ENCODE results near the gene TSC2.
"Not testable (repeated sequence)": the region's sequence is repeated elsewhere in the genome, so short reads cannot be mapped to it uniquely, and the experiment has no call there.

Gene TSC2

DNA sequence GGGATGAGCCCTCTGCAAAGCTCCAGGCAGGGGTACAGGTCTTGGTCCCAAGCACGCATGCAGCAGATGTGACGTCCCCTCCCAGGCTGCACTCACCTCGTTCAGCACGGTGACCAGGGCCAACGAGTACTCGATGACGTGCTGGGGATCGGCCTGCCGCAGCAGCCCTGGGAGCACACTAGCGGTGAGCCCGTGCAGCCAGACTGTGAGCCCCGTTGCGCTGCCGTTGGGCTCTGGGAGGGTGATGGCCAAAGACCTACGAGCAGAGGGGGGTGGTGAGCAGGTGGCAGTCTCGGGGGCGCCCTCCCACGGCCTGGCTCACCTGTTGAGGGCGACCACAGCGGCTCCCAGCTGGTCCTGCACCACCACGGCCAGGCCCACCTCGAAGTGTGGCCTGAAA, 58.0 kb downstream of the TSC2 start:
- not testable (repeated sequence) for H3K27me3 ChIP-seq (ENCODE audit: low read depth, low read length); H3K27ac ChIP-seq (ENCODE audit: low read length); H3K4me1 ChIP-seq (ENCODE audit: control insufficient read depth in 1 of 2, insufficient read depth in 2 of 2, low read length in 2 of 2); H3K4me3 ChIP-seq (ENCODE audit: low read depth in 1 of 2, low read length in 2 of 2); H3K9me3 ChIP-seq (ENCODE audit: control insufficient read depth in 1 of 2, low read length in 2 of 2)
- peaks cover 0 to 56% of the 10 kb centered on the region in 2 donors for H3K36me3 ChIP-seq (ENCODE audit: control insufficient read depth in 1 of 2, insufficient read depth in 2 of 2, low read length in 2 of 2)

- not testable (repeated sequence) for H3K9me3 ChIP-seq (ENCODE audit: control insufficient read depth in 1 of 2, low read length in 2 of 2)
Measured at GRCh38 chr16:2106211-2106610, 58.4 kb downstream of the TSC2 start.

GRCh38 chr16:2107121-2107790, 59.5 kb downstream of the TSC2 start:
- not testable (repeated sequence) for H3K27ac ChIP-seq (ENCODE audit: low read length); H3K4me1 ChIP-seq (ENCODE audit: control insufficient read depth in 1 of 2, insufficient read depth in 2 of 2, low read length in 2 of 2); H3K9me3 ChIP-seq (ENCODE audit: control insufficient read depth in 1 of 2, low read length in 2 of 2); H3K4me3 ChIP-seq (ENCODE audit: low read depth in 1 of 2, low read length in 2 of 2); H3K27me3 ChIP-seq (ENCODE audit: low read depth, low read length)
- H3K36me3 ChIP-seq (ENCODE audit: control insufficient read depth in 1 of 2, insufficient read depth in 2 of 2, low read length in 2 of 2), result peaks cover 0 to 70% of the 10 kb centered on the region in 2 donors

More at GRCh38 chr16:2106211-2106610, 58.4 kb downstream of the TSC2 start:
- H3K27me3 ChIP-seq (ENCODE audit: low read depth, low read length); H3K27ac ChIP-seq (ENCODE audit: low read length); H3K4me1 ChIP-seq (ENCODE audit: control insufficient read depth in 1 of 2, insufficient read depth in 2 of 2, low read length in 2 of 2); H3K4me3 ChIP-seq (ENCODE audit: low read depth in 1 of 2, low read length in 2 of 2): not testable (repeated sequence)
- H3K36me3 ChIP-seq (ENCODE audit: control insufficient read depth in 1 of 2, insufficient read depth in 2 of 2, low read length in 2 of 2), result peaks cover 0 to 61% of the 10 kb centered on the region in 2 donors

GRCh38 chr16:2107791-2108125, 60.0 kb downstream of the TSC2 start:
- H3K27ac ChIP-seq (ENCODE audit: low read length); H3K4me3 ChIP-seq (ENCODE audit: low read depth in 1 of 2, low read length in 2 of 2); H3K27me3 ChIP-seq (ENCODE audit: low read depth, low read length); H3K4me1 ChIP-seq (ENCODE audit: control insufficient read depth in 1 of 2, insufficient read depth in 2 of 2, low read length in 2 of 2); H3K9me3 ChIP-seq (ENCODE audit: control insufficient read depth in 1 of 2, low read length in 2 of 2): not testable (repeated sequence)
- H3K36me3 ChIP-seq (ENCODE audit: control insufficient read depth in 1 of 2, insufficient read depth in 2 of 2, low read length in 2 of 2), result peaks cover 0 to 67% of the 10 kb centered on the region in 2 donors

DNA sequence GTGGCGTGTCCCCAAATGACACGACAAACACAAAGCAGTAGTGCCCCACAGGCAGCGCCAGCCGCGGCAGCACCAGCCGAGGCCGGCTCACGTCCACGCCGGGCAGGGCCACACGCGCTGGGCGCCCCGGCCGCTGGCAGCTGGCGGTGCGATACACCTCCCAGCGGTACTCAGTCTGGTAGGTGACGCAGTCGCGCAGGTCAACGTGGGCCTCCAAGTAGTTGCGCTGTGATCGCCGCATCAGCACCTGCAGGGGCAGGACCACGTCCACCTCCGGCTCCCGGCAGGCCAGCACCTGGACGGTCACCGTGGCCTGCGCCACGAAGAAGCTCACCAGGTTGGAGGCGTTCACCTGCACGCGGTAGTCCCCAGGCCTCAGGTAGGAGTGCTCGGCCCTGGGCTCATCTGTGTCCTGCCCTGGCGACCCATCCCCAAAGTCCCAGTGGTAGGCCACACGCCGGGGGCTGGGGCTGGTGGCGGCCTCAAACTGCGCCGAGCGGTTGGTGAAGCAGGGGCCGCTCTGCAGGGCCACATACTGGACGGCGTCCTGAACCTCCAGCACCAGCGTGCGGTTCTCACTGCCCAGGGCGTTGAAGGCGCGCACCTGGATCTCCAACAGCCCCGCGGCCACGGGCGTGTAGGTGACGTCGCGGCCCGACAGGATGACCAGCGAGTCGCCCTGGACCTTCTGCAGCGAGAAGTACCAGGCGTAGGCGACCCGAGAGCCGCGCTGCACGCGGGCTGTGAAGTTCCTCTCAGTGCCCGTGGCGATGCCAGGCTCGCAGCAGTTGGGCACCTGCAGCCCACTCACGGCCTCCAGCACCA, 60.9 kb downstream of the TSC2 start:
- not testable (repeated sequence) for H3K4me1 ChIP-seq (ENCODE audit: control insufficient read depth in 1 of 2, insufficient read depth in 2 of 2, low read length in 2 of 2); H3K9me3 ChIP-seq (ENCODE audit: control insufficient read depth in 1 of 2, low read length in 2 of 2); H3K27ac ChIP-seq (ENCODE audit: low read length); H3K4me3 ChIP-seq (ENCODE audit: low read depth in 1 of 2, low read length in 2 of 2); H3K27me3 ChIP-seq (ENCODE audit: low read depth, low read length)
- peaks cover 0 to 62% of the 10 kb centered on the region in 2 donors for H3K36me3 ChIP-seq (ENCODE audit: control insufficient read depth in 1 of 2, insufficient read depth in 2 of 2, low read length in 2 of 2)

- not testable (repeated sequence) for H3K27ac ChIP-seq (ENCODE audit: low read length); H3K4me3 ChIP-seq (ENCODE audit: low read depth in 1 of 2, low read length in 2 of 2); H3K9me3 ChIP-seq (ENCODE audit: control insufficient read depth in 1 of 2, low read length in 2 of 2); H3K27me3 ChIP-seq (ENCODE audit: low read depth, low read length); H3K4me1 ChIP-seq (ENCODE audit: control insufficient read depth in 1 of 2, insufficient read depth in 2 of 2, low read length in 2 of 2)
- H3K36me3 ChIP-seq (ENCODE audit: control insufficient read depth in 1 of 2, insufficient read depth in 2 of 2, low read length in 2 of 2), result peaks cover 0 to 68% of the 10 kb centered on the region in 2 donors
Measured at GRCh38 chr16:2109271-2109580, 61.4 kb downstream of the TSC2 start.

- H3K27me3 ChIP-seq (ENCODE audit: low read depth, low read length); H3K9me3 ChIP-seq (ENCODE audit: control insufficient read depth in 1 of 2, low read length in 2 of 2); H3K4me3 ChIP-seq (ENCODE audit: low read depth in 1 of 2, low read length in 2 of 2); H3K27ac ChIP-seq (ENCODE audit: low read length); H3K4me1 ChIP-seq (ENCODE audit: control insufficient read depth in 1 of 2, insufficient read depth in 2 of 2, low read length in 2 of 2): not testable (repeated sequence)
- H3K36me3 ChIP-seq (ENCODE audit: control insufficient read depth in 1 of 2, insufficient read depth in 2 of 2, low read length in 2 of 2), result peaks cover 0 to 72% of the 10 kb centered on the region in 2 donors
Measured at GRCh38 chr16:2109872-2110271, 62.1 kb downstream of the TSC2 start.

- peaks cover 0 to 67% of the 10 kb centered on the region in 2 donors for H3K36me3 ChIP-seq (ENCODE audit: control insufficient read depth in 1 of 2, insufficient read depth in 2 of 2, low read length in 2 of 2)
- not testable (repeated sequence) for H3K27me3 ChIP-seq (ENCODE audit: low read depth, low read length); H3K27ac ChIP-seq (ENCODE audit: low read length); H3K9me3 ChIP-seq (ENCODE audit: control insufficient read depth in 1 of 2, low read length in 2 of 2); H3K4me1 ChIP-seq (ENCODE audit: control insufficient read depth in 1 of 2, insufficient read depth in 2 of 2, low read length in 2 of 2); H3K4me3 ChIP-seq (ENCODE audit: low read depth in 1 of 2, low read length in 2 of 2)
Measured at GRCh38 chr16:2110332-2111008, 62.7 kb downstream of the TSC2 start.

- not testable (repeated sequence) for H3K27me3 ChIP-seq (ENCODE audit: low read depth, low read length); H3K4me1 ChIP-seq (ENCODE audit: control insufficient read depth in 1 of 2, insufficient read depth in 2 of 2, low read length in 2 of 2); H3K4me3 ChIP-seq (ENCODE audit: low read depth in 1 of 2, low read length in 2 of 2); H3K9me3 ChIP-seq (ENCODE audit: control insufficient read depth in 1 of 2, low read length in 2 of 2); H3K27ac ChIP-seq (ENCODE audit: low read length)
- peaks cover 0 to 63% of the 10 kb centered on the region in 2 donors for H3K36me3 ChIP-seq (ENCODE audit: control insufficient read depth in 1 of 2, insufficient read depth in 2 of 2, low read length in 2 of 2)
Measured at GRCh38 chr16:2111009-2111353, 63.2 kb downstream of the TSC2 start.

- H3K4me1 ChIP-seq (ENCODE audit: control insufficient read depth in 1 of 2, insufficient read depth in 2 of 2, low read length in 2 of 2); H3K27ac ChIP-seq (ENCODE audit: low read length); H3K9me3 ChIP-seq (ENCODE audit: control insufficient read depth in 1 of 2, low read length in 2 of 2); H3K4me3 ChIP-seq (ENCODE audit: low read depth in 1 of 2, low read length in 2 of 2); H3K27me3 ChIP-seq (ENCODE audit: low read depth, low read length): not testable (repeated sequence)
- peaks cover 0 to 58% of the 10 kb centered on the region in 2 donors for H3K36me3 ChIP-seq (ENCODE audit: control insufficient read depth in 1 of 2, insufficient read depth in 2 of 2, low read length in 2 of 2)
Measured at GRCh38 chr16:2111412-2112335, 63.9 kb downstream of the TSC2 start.

DNA sequence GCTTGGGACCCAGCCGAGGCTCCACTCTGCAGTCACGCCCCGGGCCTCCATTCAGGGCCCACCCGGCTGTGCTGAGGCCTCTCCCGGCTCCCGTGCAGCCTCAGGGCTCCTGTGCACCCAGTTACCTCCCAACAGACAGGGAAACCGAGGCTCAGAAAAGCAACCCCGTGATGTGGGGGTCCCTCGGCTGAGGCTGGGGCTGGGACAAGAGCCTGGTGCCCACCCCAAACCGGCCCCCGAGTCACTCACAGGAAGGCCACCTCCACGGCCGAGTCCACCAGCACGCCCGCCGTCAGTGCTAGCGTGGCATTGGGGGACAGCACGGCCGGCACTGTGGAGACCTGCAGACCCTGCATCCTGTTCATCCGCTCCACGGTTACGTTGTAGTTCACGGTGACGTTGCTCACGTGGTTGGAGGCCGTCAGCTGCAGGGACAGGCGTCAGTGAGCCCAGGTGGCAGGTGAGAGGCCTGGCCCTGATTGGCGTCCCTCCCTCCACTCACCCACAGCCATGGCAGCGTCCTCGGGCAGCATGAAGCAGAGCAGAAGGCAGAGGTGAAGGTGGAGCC, 64.8 kb downstream of the TSC2 start:
- not testable (repeated sequence) for H3K4me1 ChIP-seq (ENCODE audit: control insufficient read depth in 1 of 2, insufficient read depth in 2 of 2, low read length in 2 of 2); H3K27me3 ChIP-seq (ENCODE audit: low read depth, low read length); H3K27ac ChIP-seq (ENCODE audit: low read length); H3K4me3 ChIP-seq (ENCODE audit: low read depth in 1 of 2, low read length in 2 of 2); H3K9me3 ChIP-seq (ENCODE audit: control insufficient read depth in 1 of 2, low read length in 2 of 2)
- peaks cover 0 to 50% of the 10 kb centered on the region in 2 donors for H3K36me3 ChIP-seq (ENCODE audit: control insufficient read depth in 1 of 2, insufficient read depth in 2 of 2, low read length in 2 of 2)
